ENCODE results near the gene DAAM2.

DNA sequence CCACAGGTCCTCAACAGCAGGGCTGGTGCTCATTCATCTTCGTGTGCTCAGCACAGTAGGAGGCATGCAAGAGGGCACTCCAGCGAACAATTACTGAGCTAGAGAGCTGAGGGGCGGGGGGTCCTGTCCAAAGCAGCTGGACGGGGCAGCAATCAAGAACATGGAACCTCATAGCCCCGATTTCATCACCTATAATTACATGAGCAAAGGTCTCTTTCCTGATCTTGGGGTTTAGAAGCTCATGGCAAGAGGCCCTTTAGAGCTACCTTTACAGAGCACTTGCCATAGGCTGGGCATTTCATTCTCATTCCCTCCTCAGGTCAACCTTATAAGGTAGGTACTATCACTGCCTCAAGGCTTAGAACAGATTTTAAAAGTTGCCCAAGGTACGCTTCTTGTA, 131.7 kb downstream of the DAAM2 start:
- TF ChIP-seq, protein P1, sequence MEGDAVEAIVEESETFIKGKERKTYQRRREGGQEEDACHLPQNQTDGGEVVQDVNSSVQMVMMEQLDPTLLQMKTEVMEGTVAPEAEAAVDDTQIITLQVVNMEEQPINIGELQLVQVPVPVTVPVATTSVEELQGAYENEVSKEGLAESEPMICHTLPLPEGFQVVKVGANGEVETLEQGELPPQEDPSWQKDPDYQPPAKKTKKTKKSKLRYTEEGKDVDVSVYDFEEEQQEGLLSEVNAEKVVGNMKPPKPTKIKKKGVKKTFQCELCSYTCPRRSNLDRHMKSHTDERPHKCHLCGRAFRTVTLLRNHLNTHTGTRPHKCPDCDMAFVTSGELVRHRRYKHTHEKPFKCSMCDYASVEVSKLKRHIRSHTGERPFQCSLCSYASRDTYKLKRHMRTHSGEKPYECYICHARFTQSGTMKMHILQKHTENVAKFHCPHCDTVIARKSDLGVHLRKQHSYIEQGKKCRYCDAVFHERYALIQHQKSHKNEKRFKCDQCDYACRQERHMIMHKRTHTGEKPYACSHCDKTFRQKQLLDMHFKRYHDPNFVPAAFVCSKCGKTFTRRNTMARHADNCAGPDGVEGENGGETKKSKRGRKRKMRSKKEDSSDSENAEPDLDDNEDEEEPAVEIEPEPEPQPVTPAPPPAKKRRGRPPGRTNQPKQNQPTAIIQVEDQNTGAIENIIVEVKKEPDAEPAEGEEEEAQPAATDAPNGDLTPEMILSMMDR (conservative IDR thresholded peaks at IDR 0.05) = no peak
- no peak for TF ChIP-seq ZFX (IDR thresholded peaks at IDR 0.05)

Measured in C4-2B (cell line).